Measurements from ENCODE around the gene EGFR. TPM values are rescaled to one million over a fixed set of nuclear protein-coding genes. Genes with fewer than 3 reads are reported as not detected.

Gene EGFR
- total and polyA plus RNA-seq, 11 donors, result 2.3 to 29.6 (median 7.0) TPM

DNA sequence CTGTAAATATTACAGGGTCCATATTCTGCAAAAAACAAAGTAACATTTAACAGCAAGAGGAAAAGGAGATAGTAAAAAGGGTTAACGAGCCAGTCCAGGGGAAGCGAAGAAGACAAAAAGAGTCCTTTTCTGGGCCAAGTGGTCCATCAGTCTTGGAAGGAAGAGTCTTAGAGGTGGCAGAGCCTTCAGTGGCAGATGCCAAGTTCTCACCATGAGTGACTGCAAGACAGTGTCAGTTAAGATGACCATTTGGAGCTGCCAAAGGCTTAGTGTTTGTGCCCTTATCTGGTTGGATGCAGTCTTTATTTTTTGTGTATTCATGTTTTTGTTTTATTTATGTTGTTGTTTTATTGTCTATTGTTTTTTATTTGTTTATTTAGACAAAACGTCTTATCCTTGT, 220.6 kb downstream of the EGFR start:
- intact Hi-C loops (cut with DNase I), result no loop called here
- Histone ChIP-seq H3K27me3 (peaks cover 0 to 6% (median 0%) of the 10 kb centered on the region in 9 donors), H3K9me3 (no peaks in the 10 kb centered on the region), H3K36me3 (no peaks in the 10 kb centered on the region), H3K4me1 (no peaks in the 10 kb centered on the region), H3K4me3 (no peak overlapping the region), H3K27ac (no peak overlapping the region)
- ATAC-seq (no peak), DNase-seq (no peak)
- TF ChIP-seq POLR2A (IDR thresholded peaks at IDR 0.05), result no peak
- TF ChIP-seq, protein P1, sequence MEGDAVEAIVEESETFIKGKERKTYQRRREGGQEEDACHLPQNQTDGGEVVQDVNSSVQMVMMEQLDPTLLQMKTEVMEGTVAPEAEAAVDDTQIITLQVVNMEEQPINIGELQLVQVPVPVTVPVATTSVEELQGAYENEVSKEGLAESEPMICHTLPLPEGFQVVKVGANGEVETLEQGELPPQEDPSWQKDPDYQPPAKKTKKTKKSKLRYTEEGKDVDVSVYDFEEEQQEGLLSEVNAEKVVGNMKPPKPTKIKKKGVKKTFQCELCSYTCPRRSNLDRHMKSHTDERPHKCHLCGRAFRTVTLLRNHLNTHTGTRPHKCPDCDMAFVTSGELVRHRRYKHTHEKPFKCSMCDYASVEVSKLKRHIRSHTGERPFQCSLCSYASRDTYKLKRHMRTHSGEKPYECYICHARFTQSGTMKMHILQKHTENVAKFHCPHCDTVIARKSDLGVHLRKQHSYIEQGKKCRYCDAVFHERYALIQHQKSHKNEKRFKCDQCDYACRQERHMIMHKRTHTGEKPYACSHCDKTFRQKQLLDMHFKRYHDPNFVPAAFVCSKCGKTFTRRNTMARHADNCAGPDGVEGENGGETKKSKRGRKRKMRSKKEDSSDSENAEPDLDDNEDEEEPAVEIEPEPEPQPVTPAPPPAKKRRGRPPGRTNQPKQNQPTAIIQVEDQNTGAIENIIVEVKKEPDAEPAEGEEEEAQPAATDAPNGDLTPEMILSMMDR (IDR thresholded peaks at IDR 0.05), result no peak
- WGBS, 4 donors, result 74 to 81% (median 77%) methylated on average over 3 of the region's 3 CpGs

DNA sequence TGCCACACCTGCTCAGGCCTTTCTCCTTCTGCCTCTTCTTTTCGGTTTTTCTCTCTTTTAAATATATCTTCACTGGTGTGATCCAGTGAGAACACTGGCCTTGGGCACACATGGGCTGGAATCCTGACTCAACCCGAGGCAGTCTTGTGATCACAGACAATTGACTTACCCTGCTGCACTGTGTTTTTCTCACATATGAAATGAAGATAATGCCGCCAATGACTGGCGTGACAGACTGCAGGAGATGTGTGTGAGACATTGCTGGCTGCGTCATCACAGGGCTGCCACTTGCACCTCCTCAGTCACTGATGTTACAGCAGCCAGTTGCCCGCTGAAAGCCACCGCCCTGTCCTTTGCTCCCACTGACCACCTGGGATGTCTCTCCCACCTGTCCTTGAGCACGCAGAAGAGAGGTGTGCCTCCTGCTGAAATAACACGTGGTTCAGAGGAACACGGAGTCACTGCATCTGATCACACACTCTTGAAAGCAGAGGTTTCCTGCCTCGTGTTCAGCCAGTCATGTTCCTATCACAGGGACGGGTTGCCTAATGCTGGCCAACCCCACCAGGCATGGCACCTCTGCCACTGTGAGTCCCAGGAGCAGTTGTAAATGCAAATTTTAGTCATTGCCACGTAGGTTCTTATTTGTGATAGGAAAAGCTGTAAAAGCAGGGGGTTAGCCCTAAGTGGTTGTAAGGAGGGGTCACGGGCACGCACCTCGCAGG, 221.8 kb downstream of the EGFR start:
- intact Hi-C loops (cut with DNase I), result loop anchor here in 1 of 10 donors (10.0 kb wide), 1 partner anchor 216 kb away; no protein-coding TSS in a partner anchor
- WGBS, 4 donors, result 82 to 89% (median 87%) methylated on average over 16 of the region's 16 CpGs
- no peak for ATAC-seq
- Histone ChIP-seq H3K27me3 (peaks cover 0 to 6% (median 0%) of the 10 kb centered on the region in 9 donors), H3K27ac (no peak overlapping the region), H3K4me1 (no peaks in the 10 kb centered on the region), H3K36me3 (no peaks in the 10 kb centered on the region), H3K4me3 (no peak overlapping the region), H3K9me3 (no peaks in the 10 kb centered on the region)
- TF ChIP-seq, protein P1 (IDR thresholded peaks at IDR 0.05), result no peak
- no peak for TF ChIP-seq POLR2A (IDR thresholded peaks at IDR 0.05)
- no peak for DNase-seq

GRCh38 chr7:55241958-55242357, 223.1 kb downstream of the EGFR start:
- no peaks in the 10 kb centered on the region for H3K4me1 ChIP-seq
- WGBS, 4 donors, result 73 to 87% (median 76%) methylated on average over 6 of the region's 6 CpGs
- intact Hi-C loops (cut with DNase I), result loop anchor here in 1 of 10 donors (10.0 kb wide), 1 partner anchor 217 kb away; no protein-coding TSS in a partner anchor
- H3K27me3 ChIP-seq, result peaks cover 0 to 6% (median 0%) of the 10 kb centered on the region in 9 donors
- no peaks in the 10 kb centered on the region for H3K36me3 ChIP-seq
- H3K4me3 ChIP-seq, result no peak overlapping the region
- no peak for ATAC-seq
- H3K27ac ChIP-seq, result no peak overlapping the region
- H3K9me3 ChIP-seq, result no peaks in the 10 kb centered on the region
- TF ChIP-seq POLR2A (IDR thresholded peaks at IDR 0.05), result no peak
- TF ChIP-seq, protein P1 (IDR thresholded peaks at IDR 0.05), result no peak
- DNase-seq, result no peak

DNA sequence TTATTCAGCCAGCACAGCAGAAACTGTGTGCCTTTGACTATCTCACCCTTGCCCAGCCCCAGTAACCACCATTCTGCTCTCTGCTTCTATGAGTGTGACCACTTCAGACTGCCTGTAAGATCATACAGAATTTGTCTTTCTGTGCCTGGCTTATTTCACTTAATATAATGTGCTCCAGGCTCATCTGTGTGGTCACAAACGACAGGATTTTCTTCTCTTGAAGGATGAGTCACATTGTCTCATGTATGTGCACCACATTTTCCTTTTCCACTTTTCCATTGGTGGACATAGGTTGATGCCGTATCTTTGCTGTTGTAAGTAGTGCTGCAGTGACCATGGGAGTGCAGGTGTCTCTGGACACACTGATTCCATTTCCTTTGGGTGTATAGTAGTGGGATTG, 223.8 kb downstream of the EGFR start:
- ATAC-seq (no peak), DNase-seq (no peak)
- H3K36me3 ChIP-seq, result no peaks in the 10 kb centered on the region
- intact Hi-C loops (cut with DNase I), result loop anchor here in 1 of 10 donors (10.0 kb wide), 1 partner anchor 218 kb away; no protein-coding TSS in a partner anchor
- TF ChIP-seq, protein P1 (IDR thresholded peaks at IDR 0.05), result no peak
- no peak for TF ChIP-seq POLR2A (IDR thresholded peaks at IDR 0.05)
- peaks cover 0 to 6% (median 0%) of the 10 kb centered on the region in 9 donors for H3K27me3 ChIP-seq
- 79 to 85% (median 80%) methylated on average over 2 of the region's 2 CpGs for WGBS, 4 donors
- H3K9me3 ChIP-seq, result no peaks in the 10 kb centered on the region
- no peaks in the 10 kb centered on the region for H3K4me1 ChIP-seq
- H3K4me3 ChIP-seq, result no peak overlapping the region
- H3K27ac ChIP-seq, result no peak overlapping the region

Data from heart left ventricle (tissue), 16 donors.